HL-60 (cell line): ENCODE data around the gene MESD.

Experiments
- CTCF ChIP-seq: IDR thresholded peaks from one replicate; pipeline ENCODE4 v1.5.1; 2011; ENCODE audit warnings: low read length, control low read depth, inconsistent platforms; ENCODE audit not compliant: insufficient read depth
- POLR2AphosphoS5 ChIP-seq: IDR thresholded peaks from 2 replicates; pipeline ENCODE4 v1.6.1; 2012; ENCODE audit warnings: low read depth

DNA sequence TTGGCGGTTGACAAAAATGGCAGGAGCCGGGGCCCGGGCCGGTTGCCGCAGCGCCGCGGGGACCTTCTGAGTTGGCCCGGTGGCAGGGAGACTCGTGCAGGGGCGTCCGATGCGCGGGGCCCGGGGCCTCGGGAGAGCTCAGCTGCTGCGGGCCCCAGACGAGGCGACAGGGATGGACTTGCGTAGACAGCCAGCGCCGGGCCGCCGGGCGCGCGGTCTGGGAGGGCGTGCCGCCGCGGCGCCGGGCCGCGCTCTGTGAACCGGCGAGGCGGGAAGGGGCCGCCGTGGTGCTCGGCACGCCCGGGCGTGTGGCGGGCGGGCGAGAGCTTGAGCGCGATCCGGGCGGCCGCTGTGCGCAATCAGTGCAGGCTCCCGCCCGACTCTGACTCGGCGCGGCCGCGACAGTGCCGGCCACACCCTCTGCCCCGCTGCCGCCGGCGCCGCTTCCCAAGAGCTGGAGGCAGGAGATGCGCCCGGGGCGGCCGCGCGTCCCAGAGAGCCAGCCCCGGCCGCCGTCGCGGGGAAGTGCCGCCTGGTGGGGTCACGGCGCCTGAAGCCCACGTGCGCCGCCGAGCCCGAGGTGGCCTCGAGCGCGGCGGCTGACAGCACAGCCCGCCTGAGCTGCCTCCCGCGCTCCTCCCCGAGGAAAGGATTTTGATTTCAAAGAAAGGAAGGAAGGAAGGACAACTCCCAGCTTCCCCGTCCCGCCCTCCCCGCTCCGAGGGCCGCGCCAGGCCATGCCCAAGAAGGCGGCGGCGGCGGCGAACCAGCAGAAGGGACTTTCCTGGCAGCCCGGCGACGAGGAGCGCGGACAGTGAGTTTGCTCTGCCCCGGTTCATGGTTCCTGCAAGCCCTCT is 11.8 kb upstream of the MESD start:
- no peak for TF ChIP-seq CTCF
- no peak for TF ChIP-seq POLR2AphosphoS5
